HG03095 (cell line): ENCODE results near the gene ELOA2.
"Not testable (repeated sequence)": the region's sequence is repeated elsewhere in the genome, so short reads cannot be mapped to it uniquely, and the experiment has no call there.

Source experiments
- ATAC-seq: cut with Tn5 transposase; IDR thresholded peaks from one replicate; pipeline ENCODE4 v1.9.1; 2021; ENCODE audit warnings: moderate library complexity; ENCODE audit not compliant: unreplicated experiment

Gene ELOA2, protein sequence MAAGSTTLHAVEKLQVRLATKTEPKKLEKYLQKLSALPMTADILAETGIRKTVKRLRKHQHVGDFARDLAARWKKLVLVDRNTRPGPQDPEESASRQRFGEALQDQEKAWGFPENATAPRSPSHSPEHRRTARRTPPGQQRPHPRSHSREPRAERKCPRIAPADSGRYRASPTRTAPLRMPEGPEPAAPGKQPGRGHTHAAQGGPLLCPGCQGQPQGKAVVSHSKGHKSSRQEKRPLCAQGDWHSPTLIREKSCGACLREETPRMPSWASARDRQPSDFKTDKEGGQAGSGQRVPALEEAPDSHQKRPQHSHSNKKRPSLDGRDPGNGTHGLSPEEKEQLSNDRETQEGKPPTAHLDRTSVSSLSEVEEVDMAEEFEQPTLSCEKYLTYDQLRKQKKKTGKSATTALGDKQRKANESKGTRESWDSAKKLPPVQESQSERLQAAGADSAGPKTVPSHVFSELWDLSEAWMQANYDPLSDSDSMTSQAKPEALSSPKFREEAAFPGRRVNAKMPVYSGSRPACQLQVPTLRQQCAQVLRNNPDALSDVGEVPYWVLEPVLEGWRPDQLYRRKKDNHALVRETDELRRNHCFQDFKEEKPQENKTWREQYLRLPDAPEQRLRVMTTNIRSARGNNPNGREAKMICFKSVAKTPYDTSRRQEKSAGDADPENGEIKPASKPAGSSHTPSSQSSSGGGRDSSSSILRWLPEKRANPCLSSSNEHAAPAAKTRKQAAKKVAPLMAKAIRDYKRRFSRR

DNA sequence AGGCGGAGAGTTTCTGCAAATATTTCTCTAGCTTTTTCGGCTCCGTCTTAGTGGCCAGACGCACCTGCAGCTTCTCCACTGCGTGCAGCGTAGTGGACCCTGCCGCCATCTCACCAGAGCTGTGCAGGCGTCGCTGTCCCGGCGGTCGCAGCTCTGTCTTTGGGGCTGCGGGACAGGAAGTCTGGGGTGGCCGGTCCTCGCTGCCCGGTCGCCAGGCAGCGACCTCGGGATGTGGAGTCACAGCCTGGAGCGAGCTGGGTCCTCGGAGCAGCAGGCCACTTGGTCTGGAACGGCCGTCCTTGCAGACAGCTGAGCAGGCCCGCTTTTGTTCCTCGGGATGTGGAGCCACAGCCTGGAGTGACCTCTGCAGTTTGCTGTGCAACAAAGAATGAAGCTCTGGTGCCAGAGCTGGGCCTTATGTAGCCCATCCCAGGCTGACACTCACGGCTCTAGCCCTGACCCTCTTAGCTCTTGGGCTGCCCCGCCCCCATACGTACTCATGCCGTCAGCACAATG, at the start of gene ELOA2:
TSS of gene ELOA2 (minus strand) at position 466 of the 516 bp plus-strand sequence. CDS start at position 109, 357 bp downstream.
- no peak for ATAC-seq

DNA sequence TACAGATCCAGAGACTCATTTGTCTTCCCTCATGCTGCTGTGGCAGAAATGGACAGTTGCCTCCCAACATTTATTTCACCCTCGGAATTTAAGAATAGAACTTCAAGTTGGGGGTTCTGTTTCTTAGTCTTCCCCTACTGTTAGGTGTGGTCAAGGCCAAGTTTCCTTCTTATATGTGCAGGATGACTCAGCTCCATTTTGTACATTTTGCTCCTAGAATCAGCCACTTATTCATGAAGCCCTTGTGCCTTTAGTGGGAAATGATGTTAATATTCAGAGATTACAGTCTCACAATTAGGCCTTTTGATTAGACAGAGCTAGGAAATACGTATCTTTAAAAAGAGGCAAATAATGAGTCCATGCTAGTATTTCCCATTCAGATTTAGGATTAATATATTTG, 46.2 kb upstream of the ELOA2 start:
- no peak for ATAC-seq

DNA sequence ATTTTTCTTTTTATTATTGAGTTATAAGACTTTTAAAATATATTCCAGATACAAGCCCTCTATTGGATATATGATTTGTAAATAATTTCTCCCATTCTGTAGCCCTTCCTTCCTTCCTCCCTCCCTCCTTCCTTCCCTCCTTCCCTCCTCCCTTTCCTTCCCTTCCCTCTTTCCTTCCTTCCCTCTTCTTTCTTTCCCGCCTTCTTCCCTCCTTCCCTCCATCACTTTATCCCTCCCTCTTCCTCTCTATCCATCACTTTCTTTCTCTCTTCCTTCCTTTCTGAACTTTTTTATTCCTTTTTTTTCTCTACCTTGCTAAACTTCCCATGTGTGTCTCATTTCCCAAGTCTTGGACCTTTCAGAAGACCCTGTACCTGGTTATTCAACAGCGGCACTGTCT, 45.5 kb upstream of the ELOA2 start:
- no peak for ATAC-seq

DNA sequence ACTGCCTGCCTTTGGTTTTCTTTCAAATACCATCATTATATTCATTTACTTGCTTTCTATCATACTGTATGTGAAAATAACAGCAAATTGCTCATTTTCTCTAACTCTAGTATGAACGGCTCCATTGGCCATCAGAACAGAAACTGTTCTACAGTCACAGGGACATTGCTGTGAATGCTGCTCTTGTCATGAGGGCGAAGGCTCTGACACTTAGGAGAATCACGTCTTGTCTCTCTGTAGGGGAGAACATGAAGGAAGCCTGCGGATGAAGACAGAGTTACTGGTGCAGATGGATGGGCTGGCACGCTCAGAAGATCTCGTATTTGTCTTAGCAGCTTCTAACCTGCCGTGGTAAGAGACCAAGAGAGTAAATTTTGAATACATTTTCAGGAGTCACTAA, 41.7 kb upstream of the ELOA2 start:
- no peak for ATAC-seq

DNA sequence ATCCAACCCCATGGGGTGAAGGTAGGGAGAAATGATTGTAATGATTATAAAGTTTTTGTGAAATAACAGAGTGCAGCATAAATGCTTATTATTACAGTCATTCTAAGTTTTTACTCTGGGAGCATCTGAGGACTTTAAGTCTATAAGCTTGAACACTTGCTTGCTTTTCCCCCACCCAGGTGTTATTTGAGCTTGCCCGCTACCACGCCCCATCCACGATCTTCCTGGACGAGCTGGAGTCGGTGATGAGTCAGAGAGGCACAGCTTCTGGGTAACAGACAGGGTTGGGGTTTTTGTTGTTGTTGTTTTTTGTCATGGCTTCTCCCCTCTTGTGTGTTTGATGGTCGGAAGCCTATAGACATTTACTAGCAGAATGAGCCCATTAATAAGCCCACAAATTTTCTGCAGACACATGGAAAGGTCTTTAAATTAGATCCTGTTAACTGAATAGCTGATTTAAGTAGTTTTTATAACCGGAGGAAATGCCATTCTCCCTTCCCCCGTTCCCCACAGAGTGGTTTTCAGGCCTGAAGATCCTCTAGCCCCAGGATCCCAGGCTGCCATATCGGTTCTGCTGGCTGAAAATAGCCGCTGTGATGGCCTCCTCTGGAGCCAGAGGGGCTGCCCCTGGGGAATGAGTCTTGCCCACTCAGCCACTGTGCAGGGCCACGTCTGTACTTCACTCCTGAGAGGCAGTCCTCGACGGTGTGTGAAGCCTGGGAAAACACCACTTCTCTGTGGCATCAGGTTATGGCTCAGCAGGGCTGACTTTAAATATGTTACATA, 39.9 kb upstream of the ELOA2 start:
- ATAC-seq = no peak

DNA sequence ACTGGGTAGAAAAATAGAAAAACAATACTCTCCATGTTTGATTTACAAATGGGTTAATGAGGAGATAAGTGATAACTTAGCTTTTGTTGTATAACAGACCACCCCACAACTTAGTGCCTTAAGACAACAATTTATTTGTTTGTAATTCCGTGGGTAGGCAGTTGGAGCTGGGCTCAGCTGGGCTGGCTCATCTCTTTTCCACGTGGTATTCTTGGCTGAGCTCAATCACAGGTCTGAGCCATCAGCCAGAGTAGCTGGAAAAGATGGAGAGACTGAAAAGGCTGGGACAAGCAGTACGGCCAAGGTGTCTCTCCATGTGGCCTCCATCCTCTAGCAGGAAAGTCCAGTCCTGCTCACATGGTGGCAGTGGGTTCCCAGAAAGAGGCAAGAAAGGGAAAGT, 32.2 kb upstream of the ELOA2 start:
- ATAC-seq = no peak

DNA sequence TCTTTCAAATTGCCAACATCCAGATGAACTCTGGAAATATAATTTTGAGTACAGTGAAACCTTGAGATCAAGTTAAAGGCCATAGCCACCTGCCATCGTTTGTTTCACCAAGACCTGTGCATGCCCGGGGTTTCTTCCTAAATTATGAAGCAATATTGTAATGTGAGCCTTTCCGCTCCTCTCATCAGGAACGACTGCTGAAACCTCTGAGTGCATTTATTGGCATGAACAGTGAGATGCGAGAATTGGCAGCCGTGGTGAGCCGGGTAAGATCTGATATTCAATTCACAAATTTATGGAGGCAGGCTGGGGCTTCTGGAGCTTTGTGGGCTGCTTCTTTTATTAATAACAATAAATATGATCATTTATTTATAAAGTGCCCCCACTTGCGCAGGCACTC, 27.7 kb upstream of the ELOA2 start:
- ATAC-seq = no peak

DNA sequence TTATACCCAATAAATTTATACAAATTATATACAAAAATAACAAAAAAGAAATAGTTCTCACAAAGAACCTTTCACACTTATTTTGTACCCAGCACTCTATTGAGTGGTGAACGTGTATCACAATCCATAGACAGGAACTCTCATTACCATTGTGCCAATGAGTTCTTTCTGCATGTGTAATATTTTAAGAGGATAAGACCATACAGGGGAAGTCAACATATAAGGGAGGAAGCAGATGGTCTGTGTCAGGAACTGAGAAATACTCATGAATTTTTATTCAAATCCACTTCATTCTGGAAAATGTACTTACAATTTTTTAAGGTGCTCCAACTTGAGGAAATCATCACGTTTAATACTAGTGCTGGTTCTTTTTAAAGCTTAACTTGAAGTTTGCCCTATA, 27.1 kb upstream of the ELOA2 start:
- no peak for ATAC-seq

DNA sequence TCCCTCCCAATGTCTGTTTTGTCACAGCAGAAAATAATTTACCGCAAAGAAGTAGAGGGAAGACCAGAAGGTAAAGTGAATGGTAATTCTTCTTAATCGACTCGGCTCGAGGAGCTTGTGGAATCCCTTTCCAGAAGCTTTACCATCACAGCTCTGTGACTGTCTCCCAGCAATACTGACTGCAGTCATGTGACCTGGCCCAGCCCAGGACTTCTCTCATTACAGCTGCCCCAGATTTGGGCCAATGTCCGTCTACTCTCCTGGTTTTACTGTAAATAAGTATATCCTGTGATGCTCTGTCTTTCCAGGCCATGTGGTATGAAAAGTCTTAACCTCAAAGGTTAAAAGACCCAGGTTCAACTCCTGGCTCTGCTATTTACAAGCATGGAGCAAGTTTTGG, 18.9 kb upstream of the ELOA2 start:
- no peak for ATAC-seq

DNA sequence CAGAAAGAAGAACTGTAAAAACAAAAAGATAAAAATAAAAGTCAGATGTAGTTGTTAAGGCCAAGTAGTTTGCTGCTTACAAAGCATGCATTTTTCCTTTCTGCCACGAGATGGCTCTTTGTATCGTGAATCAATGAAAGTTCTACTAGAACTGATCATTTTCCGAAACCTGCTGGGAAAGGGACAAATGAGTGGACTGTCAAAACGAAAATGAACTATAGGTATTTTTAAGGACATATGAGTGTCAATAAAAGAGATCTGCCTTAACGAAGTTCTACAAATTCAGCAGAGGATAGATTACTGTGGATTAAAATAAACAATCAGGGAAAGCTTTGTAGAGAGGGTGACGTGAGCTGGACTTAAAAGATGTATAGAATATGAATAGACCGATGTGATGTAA, 15.0 kb upstream of the ELOA2 start:
- ATAC-seq = no peak

DNA sequence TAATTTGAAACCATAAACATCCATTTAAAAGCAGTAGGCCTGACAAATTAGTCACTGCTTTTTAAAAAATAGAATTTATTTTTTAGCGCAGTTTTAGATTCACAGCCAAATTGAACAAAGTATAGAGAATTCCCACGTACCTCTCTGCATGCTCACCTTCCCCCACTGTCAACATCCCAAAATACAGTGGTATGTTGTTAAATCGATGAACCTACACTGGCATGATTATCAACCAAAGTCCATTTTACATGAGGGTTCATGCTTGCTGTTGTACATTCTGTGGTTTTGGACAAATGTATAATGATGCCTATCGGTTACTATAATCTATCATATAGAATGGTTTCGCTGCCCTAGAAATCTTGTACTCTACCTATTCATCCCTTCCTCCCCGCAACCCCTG, 5.6 kb upstream of the ELOA2 start:
- ATAC-seq = no peak

DNA sequence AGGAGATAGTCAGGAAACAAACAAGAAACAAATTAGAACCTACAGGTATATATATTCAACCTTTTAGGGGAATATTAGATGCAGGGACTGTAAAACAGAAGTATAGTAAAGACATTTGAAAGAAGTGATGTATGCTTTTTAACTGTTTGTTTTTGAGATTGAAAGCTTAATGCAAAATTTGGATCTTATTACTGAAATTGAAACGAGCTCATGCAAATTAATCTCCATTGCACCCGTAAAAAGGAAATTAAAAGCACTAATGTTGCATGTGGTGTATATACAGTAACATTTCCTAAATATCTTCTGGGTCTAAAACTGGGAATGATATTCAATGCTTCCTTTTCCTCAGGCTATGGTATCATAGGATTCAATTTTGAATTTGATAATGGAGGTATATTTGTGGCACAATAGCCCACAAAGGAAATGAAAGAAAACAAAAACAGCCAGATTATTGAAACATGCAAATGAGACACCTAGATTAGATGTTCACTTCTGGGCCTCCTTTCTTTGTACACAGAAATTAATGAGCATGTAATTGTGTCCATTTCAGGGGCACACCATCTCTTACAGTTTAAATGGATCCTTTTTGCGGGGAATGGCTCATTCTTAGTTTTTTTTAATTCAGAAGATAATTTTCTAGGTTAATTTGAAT, 1.6 kb upstream of the ELOA2 start:
- no peak for ATAC-seq

DNA sequence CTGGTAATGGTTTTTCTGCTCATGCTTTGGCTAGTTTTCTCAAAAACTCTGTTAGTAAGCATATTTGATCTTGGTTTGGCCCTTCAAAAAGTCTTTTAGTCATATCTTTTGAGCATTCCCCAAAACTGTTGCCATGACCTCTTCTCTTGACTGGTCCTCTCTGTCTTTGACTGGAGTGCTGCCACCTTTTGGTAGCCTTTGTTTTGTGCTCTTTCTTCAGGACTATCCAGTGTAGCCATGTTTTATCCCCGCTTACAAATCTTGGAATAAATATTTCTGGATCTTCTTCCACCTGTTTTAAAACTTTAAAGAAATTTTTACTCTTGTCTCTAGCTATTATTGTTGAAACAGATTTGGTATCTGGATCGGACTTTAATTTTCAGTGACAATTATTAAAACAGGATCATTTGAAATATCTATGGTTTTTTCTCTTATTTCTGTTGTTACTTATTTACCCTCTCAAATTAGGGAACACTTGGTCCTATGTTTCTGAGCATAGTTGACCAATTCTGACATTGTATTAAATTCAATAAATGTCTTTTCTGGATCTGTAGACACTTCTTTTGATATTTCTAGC, 965 bp upstream of the ELOA2 start:
- no peak for ATAC-seq

DNA sequence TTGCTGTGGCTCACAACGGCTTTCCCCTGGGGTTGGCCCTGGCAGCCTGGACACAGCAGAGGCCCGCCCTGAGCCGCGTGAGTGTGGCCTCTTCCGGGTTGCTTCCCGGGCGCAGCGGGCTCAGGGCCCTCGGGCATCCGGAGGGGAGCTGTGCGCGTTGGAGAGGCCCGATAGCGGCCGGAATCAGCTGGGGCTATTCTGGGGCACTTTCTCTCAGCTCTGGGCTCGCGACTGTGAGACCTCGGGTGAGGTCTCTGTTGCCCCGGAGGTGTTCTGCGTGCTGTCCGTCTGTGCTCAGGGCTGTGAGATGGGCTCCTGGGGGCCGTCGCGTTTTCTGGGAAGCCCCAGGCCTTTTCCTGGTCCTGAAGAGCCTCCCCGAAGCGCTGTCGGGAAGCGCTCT, 830 bp downstream of the ELOA2 start:
- ATAC-seq = not testable (repeated sequence)

DNA sequence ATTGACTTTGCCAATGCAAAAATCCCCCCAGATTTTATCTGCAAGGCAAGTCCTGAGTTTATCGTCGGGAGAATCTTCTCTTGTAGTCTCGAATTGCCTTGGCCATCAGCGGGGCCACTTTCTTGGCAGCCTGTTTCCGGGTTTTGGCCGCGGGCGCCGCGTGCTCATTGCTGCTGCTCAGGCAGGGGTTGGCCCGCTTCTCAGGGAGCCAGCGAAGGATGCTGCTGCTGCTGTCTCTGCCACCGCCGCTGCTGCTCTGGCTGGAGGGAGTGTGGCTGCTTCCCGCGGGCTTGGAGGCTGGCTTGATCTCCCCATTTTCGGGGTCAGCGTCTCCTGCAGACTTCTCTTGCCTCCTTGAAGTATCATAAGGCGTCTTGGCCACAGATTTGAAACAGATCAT, 2.5 kb downstream of the ELOA2 start:
- no peak for ATAC-seq

DNA sequence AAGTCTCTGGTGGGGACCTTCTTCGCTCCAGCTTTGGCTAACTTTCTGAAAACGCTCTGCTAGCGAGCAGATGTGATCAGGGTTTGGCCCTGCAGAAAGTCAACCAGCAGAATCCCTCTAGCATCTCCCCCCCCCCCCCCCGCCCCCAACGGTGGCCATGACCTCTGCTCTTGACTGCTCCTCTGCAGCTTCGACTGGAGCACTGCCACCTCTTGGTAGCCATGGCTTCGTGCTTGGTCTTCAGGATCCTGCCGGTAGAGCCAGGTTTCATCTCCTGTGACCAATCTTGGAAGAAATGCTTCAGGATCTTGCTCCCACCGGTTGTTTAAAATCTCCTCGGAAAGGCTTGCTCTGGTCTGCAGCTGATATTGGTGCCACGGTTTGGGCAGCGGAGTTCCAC, 4.5 kb downstream of the ELOA2 start:
- ATAC-seq = not testable (repeated sequence)

DNA sequence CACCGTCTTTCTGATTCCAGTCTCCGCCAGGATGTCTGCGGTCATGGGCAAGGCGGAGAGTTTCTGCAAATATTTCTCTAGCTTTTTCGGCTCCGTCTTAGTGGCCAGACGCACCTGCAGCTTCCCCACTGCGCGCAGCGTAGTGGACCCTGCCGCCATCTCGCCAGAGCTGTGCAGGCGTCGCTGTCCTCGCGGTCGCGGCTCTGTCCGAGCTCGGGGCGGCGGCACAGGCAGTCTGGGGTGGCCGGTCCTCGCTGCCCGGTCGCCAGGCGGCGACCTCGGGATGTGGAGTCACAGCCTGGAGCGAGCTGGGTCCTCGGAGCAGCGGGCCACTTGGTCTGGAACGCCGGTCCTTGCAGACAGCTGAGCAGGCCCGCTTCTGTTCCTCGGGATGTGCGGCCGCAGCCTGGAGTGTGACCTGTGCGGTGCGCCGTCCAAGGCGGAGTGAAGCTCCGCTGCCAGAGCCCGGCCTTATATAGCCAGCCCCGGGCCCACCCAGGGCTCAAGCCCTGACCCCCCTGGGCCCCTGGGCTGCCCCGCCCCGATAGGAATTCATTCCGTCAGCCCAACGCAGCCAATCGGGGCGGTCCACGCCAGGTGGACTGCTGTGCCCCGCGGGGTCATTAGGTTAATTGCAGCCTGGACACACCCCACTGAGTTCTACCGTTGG, 5.6 kb downstream of the ELOA2 start:
- not testable (repeated sequence) for ATAC-seq

DNA sequence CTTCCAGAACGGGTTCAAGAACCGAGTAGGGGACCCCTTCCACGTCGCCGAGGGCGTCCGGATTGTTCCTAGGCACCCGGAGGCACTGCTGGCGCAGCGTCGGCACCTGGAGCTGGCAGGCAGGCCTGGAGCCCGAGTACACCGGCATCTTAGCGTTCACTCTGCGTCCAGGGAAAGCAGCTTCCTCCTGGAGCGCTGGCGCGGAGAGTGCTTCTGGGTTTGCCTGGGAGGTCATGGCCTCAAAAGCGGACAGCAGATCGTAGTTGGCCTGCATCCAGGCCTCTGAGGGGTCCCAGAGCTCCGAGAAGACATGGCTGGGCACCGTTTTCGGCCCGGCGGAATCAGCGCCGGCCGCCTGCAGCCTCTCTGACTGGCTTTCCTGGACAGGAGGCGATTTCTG, 6.7 kb downstream of the ELOA2 start:
- ATAC-seq = not testable (repeated sequence)

DNA sequence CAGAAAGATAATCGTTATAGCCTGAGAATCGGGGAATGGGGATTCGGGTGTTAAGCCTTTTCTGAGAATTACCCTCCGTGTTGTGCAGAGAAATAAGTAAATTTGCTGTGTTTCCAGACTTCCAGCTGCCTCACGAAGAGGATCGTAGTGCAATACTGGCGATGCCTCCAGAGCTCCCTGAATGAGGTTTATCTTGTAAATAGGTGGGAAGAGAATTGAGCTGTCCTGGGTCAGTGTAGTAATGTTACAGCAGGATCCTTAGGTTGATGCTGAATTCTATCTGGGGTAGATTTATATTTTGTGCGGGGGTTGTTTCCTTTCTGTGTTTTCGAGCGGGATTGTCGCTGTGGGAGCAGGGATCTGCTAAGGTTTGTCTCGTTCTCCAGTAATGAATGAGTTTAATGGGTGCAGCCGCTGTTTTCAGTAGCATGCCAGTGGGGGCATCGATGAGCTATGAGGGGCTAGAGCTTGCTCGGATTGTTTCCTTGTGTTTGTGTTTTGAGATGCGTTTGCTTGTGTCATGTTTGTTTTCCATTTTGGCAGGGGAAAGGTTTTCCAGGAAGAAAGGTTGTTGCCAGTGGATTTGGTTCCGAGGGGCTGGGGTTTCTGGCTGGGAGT, 9.8 kb downstream of the ELOA2 start:
- ATAC-seq = not testable (repeated sequence)
